ENCODE results near the gene ASAP2. TPM values are rescaled to one million over a fixed set of nuclear protein-coding genes. Genes with fewer than 3 reads are reported as not detected.

Gene ASAP2
- polyA plus RNA-seq, 1 donor from 2014 or later: 41.0 TPM

GRCh38 chr2:9201185-9201891 lies 5.3 kb upstream of the ASAP2 start:
- Histone ChIP-seq H3K9me2 (ENCODE audit: insufficient read depth, low read length) (no peaks in the 10 kb centered on the region), H3K9ac (ENCODE audit: low read length) (no peak overlapping the region), H3F3A (ENCODE audit: insufficient read depth, low read length, poor library complexity, severe bottlenecking) (no peaks in the 10 kb centered on the region), H3K9me3 (ENCODE audit: low read length) (no peaks in the 10 kb centered on the region), H3K4me2 (ENCODE audit: low read length) (no peak overlapping the region), H3K36me3 (ENCODE audit: insufficient read depth, low read length) (no peaks in the 10 kb centered on the region), H3K4me3 (ENCODE audit: low read length) (no peak overlapping the region), H3K27me3 (ENCODE audit: insufficient read depth, low read depth, low read length) (no peaks in the 10 kb centered on the region), H3K79me2 (replicated peaks; ENCODE audit: insufficient read depth, low read length) (no peaks in the 10 kb centered on the region), H4K20me1 (ENCODE audit: insufficient read depth) (no peaks in the 10 kb centered on the region), H3K27ac (ENCODE audit: low read length) (no peak overlapping the region), H2AFZ (ENCODE audit: low read depth, low read length) (no peak overlapping the region)
- TF ChIP-seq RAD21 (conservative IDR thresholded peaks at IDR 0.05) (no peak), CTCF (IDR thresholded peaks at IDR 0.05; ENCODE audit: poor library complexity, severe bottlenecking) (no peak), POLR2AphosphoS5 (IDR thresholded peaks at IDR 0.05) (no peak), EP300 (conservative IDR thresholded peaks at IDR 0.05; ENCODE audit: poor library complexity, severe bottlenecking) (no peak), TAF1 (IDR thresholded peaks at IDR 0.05; ENCODE audit: low read depth) (no peak), MXI1 (conservative IDR thresholded peaks at IDR 0.05; ENCODE audit: poor library complexity, severe bottlenecking) (no peak), EZH2 (IDR thresholded peaks at IDR 0.05; ENCODE audit: borderline replicate concordance, insufficient read depth, low read length, poor library complexity, severe bottlenecking) (no peak), SMC3 (conservative IDR thresholded peaks at IDR 0.05; ENCODE audit: poor library complexity) (no peak)
- TF ChIP-seq, protein P1, sequence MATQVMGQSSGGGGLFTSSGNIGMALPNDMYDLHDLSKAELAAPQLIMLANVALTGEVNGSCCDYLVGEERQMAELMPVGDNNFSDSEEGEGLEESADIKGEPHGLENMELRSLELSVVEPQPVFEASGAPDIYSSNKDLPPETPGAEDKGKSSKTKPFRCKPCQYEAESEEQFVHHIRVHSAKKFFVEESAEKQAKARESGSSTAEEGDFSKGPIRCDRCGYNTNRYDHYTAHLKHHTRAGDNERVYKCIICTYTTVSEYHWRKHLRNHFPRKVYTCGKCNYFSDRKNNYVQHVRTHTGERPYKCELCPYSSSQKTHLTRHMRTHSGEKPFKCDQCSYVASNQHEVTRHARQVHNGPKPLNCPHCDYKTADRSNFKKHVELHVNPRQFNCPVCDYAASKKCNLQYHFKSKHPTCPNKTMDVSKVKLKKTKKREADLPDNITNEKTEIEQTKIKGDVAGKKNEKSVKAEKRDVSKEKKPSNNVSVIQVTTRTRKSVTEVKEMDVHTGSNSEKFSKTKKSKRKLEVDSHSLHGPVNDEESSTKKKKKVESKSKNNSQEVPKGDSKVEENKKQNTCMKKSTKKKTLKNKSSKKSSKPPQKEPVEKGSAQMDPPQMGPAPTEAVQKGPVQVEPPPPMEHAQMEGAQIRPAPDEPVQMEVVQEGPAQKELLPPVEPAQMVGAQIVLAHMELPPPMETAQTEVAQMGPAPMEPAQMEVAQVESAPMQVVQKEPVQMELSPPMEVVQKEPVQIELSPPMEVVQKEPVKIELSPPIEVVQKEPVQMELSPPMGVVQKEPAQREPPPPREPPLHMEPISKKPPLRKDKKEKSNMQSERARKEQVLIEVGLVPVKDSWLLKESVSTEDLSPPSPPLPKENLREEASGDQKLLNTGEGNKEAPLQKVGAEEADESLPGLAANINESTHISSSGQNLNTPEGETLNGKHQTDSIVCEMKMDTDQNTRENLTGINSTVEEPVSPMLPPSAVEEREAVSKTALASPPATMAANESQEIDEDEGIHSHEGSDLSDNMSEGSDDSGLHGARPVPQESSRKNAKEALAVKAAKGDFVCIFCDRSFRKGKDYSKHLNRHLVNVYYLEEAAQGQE (IDR thresholded peaks at IDR 0.05; ENCODE audit: borderline replicate concordance): no peak

DNA sequence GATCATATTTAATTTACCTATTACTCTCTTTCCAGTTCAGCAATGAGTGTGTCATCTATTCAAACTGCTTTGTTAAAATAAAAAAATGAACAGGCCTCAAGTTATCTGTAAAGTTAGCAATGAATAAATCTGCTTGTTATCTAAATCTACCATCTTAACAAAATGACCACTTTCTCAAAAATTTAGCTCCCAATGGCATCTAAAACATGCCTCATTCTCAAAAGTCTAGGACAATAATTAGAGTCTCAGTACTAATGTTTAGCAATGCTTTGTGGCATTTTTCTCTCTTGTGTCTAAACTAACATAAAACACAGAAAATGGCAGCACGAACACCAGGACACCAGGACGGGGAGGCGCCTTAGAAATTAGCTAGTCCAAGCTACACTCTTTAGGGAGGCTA lies 3.6 kb upstream of the ASAP2 start:
- no peak overlapping the region for H3K4me3 ChIP-seq (ENCODE audit: low read length)
- H2AFZ ChIP-seq (ENCODE audit: low read depth, low read length): no peak overlapping the region
- H4K20me1 ChIP-seq (ENCODE audit: insufficient read depth): no peaks in the 10 kb centered on the region
- H3K79me2 ChIP-seq (replicated peaks; ENCODE audit: insufficient read depth, low read length): peaks cover 7% of the 10 kb centered on the region
- TF ChIP-seq EP300 (conservative IDR thresholded peaks at IDR 0.05; ENCODE audit: poor library complexity, severe bottlenecking): no peak
- TF ChIP-seq, protein P1 (IDR thresholded peaks at IDR 0.05; ENCODE audit: borderline replicate concordance): no peak
- no peak for TF ChIP-seq RAD21 (conservative IDR thresholded peaks at IDR 0.05)
- TF ChIP-seq MXI1 (conservative IDR thresholded peaks at IDR 0.05; ENCODE audit: poor library complexity, severe bottlenecking): no peak
- TF ChIP-seq TAF1 (IDR thresholded peaks at IDR 0.05; ENCODE audit: low read depth): no peak
- TF ChIP-seq SMC3 (conservative IDR thresholded peaks at IDR 0.05; ENCODE audit: poor library complexity): no peak
- no peak for TF ChIP-seq EZH2 (IDR thresholded peaks at IDR 0.05; ENCODE audit: borderline replicate concordance, insufficient read depth, low read length, poor library complexity, severe bottlenecking)
- no peaks in the 10 kb centered on the region for H3F3A ChIP-seq (ENCODE audit: insufficient read depth, low read length, poor library complexity, severe bottlenecking)
- no peak overlapping the region for H3K9ac ChIP-seq (ENCODE audit: low read length)
- H3K9me2 ChIP-seq (ENCODE audit: insufficient read depth, low read length): no peaks in the 10 kb centered on the region
- no peaks in the 10 kb centered on the region for H3K27me3 ChIP-seq (ENCODE audit: insufficient read depth, low read depth, low read length)
- H3K36me3 ChIP-seq (ENCODE audit: insufficient read depth, low read length): no peaks in the 10 kb centered on the region
- H3K4me2 ChIP-seq (ENCODE audit: low read length): no peak overlapping the region
- H3K9me3 ChIP-seq (ENCODE audit: low read length): no peaks in the 10 kb centered on the region
- H3K27ac ChIP-seq (ENCODE audit: low read length): no peak overlapping the region
